GM12892 (cell line): ENCODE data around the gene PKM.
A peak's percentile ranks its signal among the peaks of the same experiment; 100 is the strongest.

Experiments used
- DNase-seq: peaks from one replicate; pipeline ENCODE4 v3.0.0; 2011; ENCODE audit not compliant: insufficient read length
- FAIRE-seq: peaks from 2 replicates; lab custom pipeline; 2011; peaks lifted over from hg19 to GRCh38; lab: Jason Lieb, UNC
- POLR2A ChIP-seq: IDR thresholded peaks from 2 replicates; pipeline ENCODE4 v1.6.1; 2011; ENCODE audit warnings: low read depth, low read length, control low read depth
- POLR2AphosphoS5 ChIP-seq: IDR thresholded peaks from 2 replicates; pipeline ENCODE4 v1.6.1; 2011; ENCODE audit warnings: low read depth, low read length, control low read depth
- TAF1 ChIP-seq: IDR thresholded peaks from 2 replicates; pipeline ENCODE4 v1.6.1; 2011; ENCODE audit warnings: low read depth, mild to moderate bottlenecking, control low read depth, low read length, borderline replicate concordance

Gene PKM

DNA sequence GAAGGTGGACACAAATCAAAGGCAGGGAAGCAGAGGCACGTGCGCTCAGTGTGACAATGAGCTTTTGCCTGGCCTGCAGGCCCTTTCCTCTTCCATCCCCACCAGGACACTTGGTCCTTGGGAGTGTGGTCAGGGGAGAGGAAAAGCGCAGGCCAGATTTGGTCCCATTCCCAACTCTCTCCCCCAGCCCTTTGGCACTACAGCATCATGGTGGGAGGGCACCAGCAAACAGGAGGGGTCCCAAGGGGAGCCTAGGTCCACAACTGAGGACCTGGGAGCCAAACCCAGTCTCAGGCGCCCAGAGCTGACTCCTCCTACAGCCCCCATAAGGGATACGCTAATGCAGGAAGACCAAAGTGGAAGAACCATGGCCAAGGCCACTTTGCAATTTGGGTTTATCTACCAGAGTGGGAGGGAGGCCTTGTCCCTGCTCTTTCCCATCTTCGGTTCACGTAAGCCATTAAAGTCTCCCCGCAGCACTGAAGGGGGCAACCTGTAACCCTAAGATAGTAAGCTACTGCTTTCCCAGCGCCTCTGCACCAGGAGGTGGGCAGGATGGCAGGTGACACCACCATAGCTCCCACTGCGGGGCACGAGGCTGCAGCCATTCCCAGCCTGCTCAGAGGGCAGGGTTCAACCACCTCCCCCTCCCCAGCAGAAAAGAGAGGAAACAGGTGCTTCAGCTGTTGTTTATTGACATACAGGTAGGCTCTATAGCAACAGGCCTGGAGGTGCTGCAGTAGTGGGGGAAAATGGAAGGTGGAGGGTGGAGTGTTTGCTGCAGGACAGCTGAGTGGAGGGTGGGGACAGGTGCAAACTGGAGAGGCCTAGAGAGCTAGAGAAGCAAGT lies 32.4 kb downstream of the PKM start:
- TF ChIP-seq TAF1 (no peak), POLR2AphosphoS5 (peak; percentile 79), POLR2A (peak; percentile 69; the same call in 1 of the 2 replicates)
- FAIRE-seq, result no peak
- no peak for DNase-seq

GRCh38 chr15:72197460-72198355 lies 33.3 kb downstream of the PKM start, which contains the start of gene GRAMD2A:
GRAMD2A (minus strand) TSS chr15:72197787.
- DNase-seq, result peak; percentile 74
- no peak for TF ChIP-seq POLR2AphosphoS5
- FAIRE-seq, result no peak

GRCh38 chr15:72197041-72197459 lies 33.9 kb downstream of the PKM start:
- FAIRE-seq (no peak), DNase-seq (no peak)
- no peak for TF ChIP-seq POLR2AphosphoS5
- no peak for TF ChIP-seq TAF1
- no peak for TF ChIP-seq POLR2A

DNA sequence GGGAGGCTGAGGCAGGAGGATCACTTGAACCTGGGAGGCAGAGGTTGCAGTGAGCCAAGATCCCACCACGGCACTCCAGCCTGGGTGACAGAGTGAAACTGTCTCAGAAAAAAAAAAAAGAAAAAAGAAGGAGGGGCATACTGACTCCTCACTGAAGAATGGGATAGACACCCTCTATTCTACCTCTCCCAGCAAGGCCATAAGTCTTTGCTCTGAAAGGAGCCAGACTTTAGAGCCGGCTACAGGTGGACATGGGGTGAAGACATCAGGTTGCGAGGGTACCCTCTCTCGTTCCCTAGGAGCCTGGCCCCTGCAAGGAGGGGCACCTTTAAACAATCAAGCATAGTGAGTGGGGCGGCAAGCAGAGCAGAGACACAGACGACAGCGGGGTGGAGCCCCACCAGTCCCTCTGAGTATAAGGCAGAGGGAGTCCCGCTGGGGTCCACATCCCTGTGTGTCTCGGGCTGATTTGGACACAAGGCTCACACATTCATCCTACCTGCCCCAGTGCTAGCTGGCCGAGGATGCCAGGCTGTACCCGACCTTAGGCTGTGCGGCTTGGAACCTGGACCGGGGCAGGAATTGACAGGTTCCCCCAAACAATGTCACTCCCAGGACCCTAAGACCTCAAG lies 34.5 kb downstream of the PKM start:
- DNase-seq (no peak), FAIRE-seq (no peak)
- TF ChIP-seq POLR2A (no peak), TAF1 (no peak), POLR2AphosphoS5 (no peak)

- FAIRE-seq (no peak), DNase-seq (no peak)
- TF ChIP-seq POLR2A (no peak), POLR2AphosphoS5 (no peak), TAF1 (no peak)
Measured at GRCh38 chr15:72195101-72195511, 35.9 kb downstream of the PKM start.

DNA sequence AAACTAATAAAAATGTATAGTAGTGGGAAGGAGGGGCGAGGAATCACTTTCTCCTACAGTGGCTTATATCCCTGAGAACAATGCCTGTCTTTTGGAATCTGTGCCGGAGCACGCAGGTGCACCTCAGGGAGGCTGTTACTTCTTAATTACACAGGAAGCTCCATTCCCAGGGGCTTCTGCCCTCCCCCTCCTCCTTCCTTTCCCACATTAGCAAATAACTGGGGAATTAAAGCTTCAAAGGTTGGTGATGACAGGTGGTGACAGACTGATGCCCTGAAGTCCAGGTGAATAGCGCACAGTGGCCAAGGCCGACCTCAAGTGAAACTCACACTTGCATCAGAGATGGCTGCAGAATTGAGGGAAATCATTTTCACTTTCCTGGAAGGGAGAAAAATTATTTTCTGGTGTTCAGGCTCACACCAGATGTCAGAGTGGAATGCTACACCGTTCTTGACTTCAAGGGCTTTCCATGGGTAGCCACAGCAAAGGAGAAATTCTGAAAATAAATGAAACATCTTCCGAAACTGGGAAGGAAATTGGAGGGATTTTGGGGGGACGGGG lies 37.1 kb downstream of the PKM start:
- no peak for DNase-seq
- TF ChIP-seq TAF1, result no peak
- TF ChIP-seq POLR2A, result no peak
- TF ChIP-seq POLR2AphosphoS5, result no peak
- FAIRE-seq, result no peak

GRCh38 chr15:72192416-72192815 lies 38.6 kb downstream of the PKM start:
- no peak for FAIRE-seq
- TF ChIP-seq TAF1 (no peak), POLR2A (no peak), POLR2AphosphoS5 (no peak)
- no peak for DNase-seq

GRCh38 chr15:72189250-72189902 lies 41.6 kb downstream of the PKM start:
- DNase-seq (no peak), FAIRE-seq (no peak)
- no peak for TF ChIP-seq POLR2A
- no peak for TF ChIP-seq POLR2AphosphoS5
- no peak for TF ChIP-seq TAF1

DNA sequence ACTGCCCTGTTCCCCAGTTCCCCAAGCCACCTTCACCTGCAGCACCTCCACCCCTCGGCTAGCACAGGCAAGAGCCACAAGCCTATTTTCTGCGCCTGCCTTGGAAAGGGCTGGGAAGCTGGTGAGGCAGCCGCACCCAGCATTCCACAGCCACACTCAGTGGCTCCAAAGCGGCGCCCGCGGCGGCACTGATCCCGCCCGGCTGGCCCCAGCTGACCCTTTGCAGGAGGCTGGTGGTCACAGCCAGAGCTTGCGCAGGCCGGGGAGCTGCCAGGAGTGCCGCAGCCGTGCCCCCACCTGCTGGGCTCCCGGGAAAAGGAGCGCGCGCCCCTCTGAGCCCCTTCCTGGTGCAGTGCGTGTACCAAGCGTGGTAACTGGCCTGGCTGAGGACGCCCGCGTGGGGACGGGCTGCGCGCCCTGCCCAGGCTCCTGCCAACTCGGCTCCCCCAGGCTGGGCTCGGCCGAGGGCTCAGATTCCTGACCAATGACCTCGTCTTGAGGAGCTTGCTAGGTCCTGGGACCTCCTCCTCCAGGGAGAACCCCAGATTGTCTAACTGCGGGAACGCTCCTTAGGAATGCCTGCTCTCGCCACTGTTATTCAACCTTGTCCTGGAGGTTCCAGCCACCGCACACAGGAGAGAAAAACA lies 46.7 kb downstream of the PKM start:
- DNase-seq, result no peak
- no peak for TF ChIP-seq POLR2A
- TF ChIP-seq TAF1, result no peak
- no peak for TF ChIP-seq POLR2AphosphoS5
- FAIRE-seq, result no peak

- DNase-seq (no peak), FAIRE-seq (no peak)
- TF ChIP-seq POLR2A, result no peak
- TF ChIP-seq POLR2AphosphoS5, result no peak
- no peak for TF ChIP-seq TAF1
Measured at GRCh38 chr15:72183781-72184164, 47.2 kb downstream of the PKM start.

GRCh38 chr15:72182673-72183072 lies 48.3 kb downstream of the PKM start:
- DNase-seq, result no peak
- TF ChIP-seq POLR2A (no peak), POLR2AphosphoS5 (no peak), TAF1 (no peak)
- no peak for FAIRE-seq
